H9 (cell line): Measurements from ENCODE around the gene NPTX1. TPM values are rescaled to one million over a fixed set of nuclear protein-coding genes. Genes with fewer than 3 reads are reported as not detected.
A peak's percentile ranks its signal among the peaks of the same experiment; 100 is the strongest.

Experiments
- DNase-seq: peaks from one replicate; pipeline ENCODE4 v3.0.0-alpha.2; 2017
- H2AFZ ChIP-seq: one replicate; pipeline ENCODE4 v1.6.1; 2013; ENCODE audit warnings: mild to moderate bottlenecking, low read length, control low read depth, moderate library complexity
- H2AK5ac ChIP-seq: 2 replicates; pipeline ENCODE4 v1.6.1; 2013; ENCODE audit warnings: low read length, control low read depth, mixed read lengths; ENCODE audit not compliant: insufficient read length
- H2BK120ac ChIP-seq: one replicate; pipeline ENCODE4 v1.6.1; 2013; ENCODE audit warnings: low read depth, mild to moderate bottlenecking, low read length, control low read depth, inconsistent platforms; ENCODE audit not compliant: poor library complexity, severe bottlenecking
- H2BK12ac ChIP-seq: 2 replicates; pipeline ENCODE4 v1.6.1; 2013; ENCODE audit warnings: low read length, control low read depth, mixed read lengths, low read depth; ENCODE audit not compliant: insufficient read length
- H2BK15ac ChIP-seq: 2 replicates; pipeline ENCODE4 v1.6.1; 2013; ENCODE audit warnings: low read depth, low read length, control low read depth
- H2BK20ac ChIP-seq: one replicate; pipeline ENCODE4 v1.6.1; 2013; ENCODE audit warnings: low read depth, mild to moderate bottlenecking, low read length, control low read depth, inconsistent platforms; ENCODE audit not compliant: poor library complexity, severe bottlenecking
- H2BK5ac ChIP-seq: 2 replicates; pipeline ENCODE4 v1.6.1; 2013; ENCODE audit warnings: low read length, control low read depth, mixed read lengths; ENCODE audit not compliant: insufficient read length
- H3K14ac ChIP-seq: 2 replicates; pipeline ENCODE4 v1.6.1; 2013; ENCODE audit warnings: low read length, control low read depth; ENCODE audit not compliant: insufficient read depth
- H3K18ac ChIP-seq: 2 replicates; pipeline ENCODE4 v1.6.1; 2013; ENCODE audit warnings: low read depth, mild to moderate bottlenecking, mixed read lengths, low read length, control low read depth; ENCODE audit not compliant: insufficient read length
- H3K23ac ChIP-seq: 2 replicates; pipeline ENCODE4 v1.6.1; 2013; ENCODE audit warnings: low read length, control low read depth, mixed read lengths, low read depth; ENCODE audit not compliant: insufficient read length
- H3K23me2 ChIP-seq: 2 replicates; pipeline ENCODE4 v1.6.1; 2013; ENCODE audit warnings: low read depth, mild to moderate bottlenecking, mixed read lengths, low read length, control low read depth; ENCODE audit not compliant: insufficient read length, poor library complexity, severe bottlenecking
- H3K27ac ChIP-seq: 2 replicates; pipeline ENCODE4 v1.5.1; 2013; ENCODE audit warnings: low read length, control low read depth, mixed read lengths, low read depth; ENCODE audit not compliant: insufficient read length
- H3K27me3 ChIP-seq: 2 replicates; pipeline ENCODE4 v1.6.1; 2013; ENCODE audit warnings: low read length, control low read depth, inconsistent platforms; ENCODE audit not compliant: insufficient read depth
- H3K4ac ChIP-seq: 2 replicates; pipeline ENCODE4 v1.6.1; 2013; ENCODE audit warnings: low read depth, mild to moderate bottlenecking, control low read depth, inconsistent platforms, low read length, moderate library complexity
- H3K4me1 ChIP-seq: 2 replicates; pipeline ENCODE4 v1.6.1; 2013; ENCODE audit warnings: low read length, control low read depth, inconsistent platforms; ENCODE audit not compliant: insufficient read depth
- H3K4me2 ChIP-seq: 2 replicates; pipeline ENCODE4 v1.6.1; 2013; ENCODE audit warnings: low read length, control low read depth, mixed read lengths; ENCODE audit not compliant: insufficient read length, insufficient read depth
- H3K56ac ChIP-seq: 2 replicates; pipeline ENCODE4 v1.6.1; 2013; ENCODE audit warnings: low read depth, mild to moderate bottlenecking, mixed read lengths, low read length, control low read depth; ENCODE audit not compliant: insufficient read length
- H3K79me1 ChIP-seq: 2 replicates; pipeline ENCODE4 v1.6.1; 2013; ENCODE audit warnings: low read depth, mild to moderate bottlenecking, moderate library complexity, low read length, control low read depth, inconsistent platforms; ENCODE audit not compliant: insufficient read depth, poor library complexity, severe bottlenecking
- H3K79me2 ChIP-seq: 2 replicates; pipeline ENCODE4 v1.6.1; 2013; ENCODE audit warnings: low read length, control low read depth, inconsistent platforms; ENCODE audit not compliant: insufficient read depth
- H3K9ac ChIP-seq: 2 replicates; pipeline ENCODE4 v1.6.1; 2013; ENCODE audit warnings: low read length, control low read depth, mixed read lengths; ENCODE audit not compliant: insufficient read length; ENCODE audit errors: extremely low read depth
- H3K9me3 ChIP-seq: one replicate; pipeline ENCODE4 v1.6.1; 2013; ENCODE audit warnings: low read depth, low read length, inconsistent platforms; ENCODE audit not compliant: control insufficient read depth
- H3T11ph ChIP-seq: one replicate; pipeline ENCODE4 v1.6.1; 2013; ENCODE audit warnings: mild to moderate bottlenecking, low read length, control low read depth, inconsistent platforms
- H4K20me1 ChIP-seq: one replicate; pipeline ENCODE4 v1.6.1; 2013; ENCODE audit not compliant: control insufficient read depth, insufficient read length, insufficient read depth
- H4K5ac ChIP-seq: 2 replicates; pipeline ENCODE4 v1.6.1; 2013; ENCODE audit warnings: low read depth, mild to moderate bottlenecking, mixed read lengths, low read length, control low read depth; ENCODE audit not compliant: insufficient read length
- H4K8ac ChIP-seq: replicated peaks from 2 replicates; pipeline ENCODE4 v1.6.1; 2013; ENCODE audit warnings: low read length, control low read depth, mixed read lengths, low read depth; ENCODE audit not compliant: insufficient read length
- H4K91ac ChIP-seq: 2 replicates; pipeline ENCODE4 v1.6.1; 2013; ENCODE audit warnings: low read depth, mild to moderate bottlenecking, moderate library complexity, mixed read lengths, low read length, control low read depth; ENCODE audit not compliant: insufficient read length
- H3K27ac Mint-ChIP-seq, 3 experiments: 2 replicates in 2 of 3; 3 replicates in 1 of 3; pipeline ENCODE4 v1.8.0; 2020 to 2021; ENCODE audit warnings: mixed read lengths in 3 of 3, mild to moderate bottlenecking in 1 of 3, moderate library complexity in 1 of 3
- H3K27me3 Mint-ChIP-seq: 2 replicates; pipeline ENCODE4 v1.8.0; 2021; ENCODE audit warnings: low read depth, mild to moderate bottlenecking, moderate library complexity, mixed read lengths
- H3K36me3 Mint-ChIP-seq, 3 experiments: 2 replicates in 2 of 3; 3 replicates in 1 of 3; pipeline ENCODE4 v1.8.0; 2020 to 2021; ENCODE audit warnings: low read depth in 3 of 3, mixed read lengths in 3 of 3; ENCODE audit not compliant: insufficient read depth in 1 of 3
- H3K4me1 Mint-ChIP-seq, 2 experiments: 2 replicates each; pipeline ENCODE4 v1.8.0; 2020; ENCODE audit warnings: mixed read lengths in 2 of 2
- H3K4me3 Mint-ChIP-seq, 2 experiments: 2 replicates in 1 of 2; 3 replicates in 1 of 2; pipeline ENCODE4 v1.8.0; 2020 to 2021; ENCODE audit warnings: mild to moderate bottlenecking in 2 of 2, mixed read lengths in 2 of 2, moderate library complexity in 1 of 2
- H3K9me3 Mint-ChIP-seq, 2 experiments: 2 replicates in 1 of 2; 3 replicates in 1 of 2; pipeline ENCODE4 v1.8.0; 2020; ENCODE audit warnings: mild to moderate bottlenecking in 2 of 2, mixed read lengths in 2 of 2, moderate library complexity in 1 of 2
- WGBS: extraction: QIAGEN DNeasy Blood & Tissue Kit; methylation state at CpG from one replicate; pipeline ENCODE4 v1.1.7; 2013; ENCODE audit warnings: missing lambda C conversion rate, low lambda C conversion rate, mixed read lengths; ENCODE audit not compliant: insufficient read length; ENCODE audit errors: extremely low coverage; 5-methylcytosine and 5-hydroxymethylcytosine counted together
- total RNA-seq: library from RNA; stranded (reverse); gene quantifications from 2 replicates; pipeline ENCODE4 v1.2.1, GENCODE V29; 2021
- TF ChIP-seq, protein P1 (sequence below): fragments of 200-600 bp; sonication (generic); conservative IDR thresholded peaks from 3 replicates; pipeline ENCODE4 v1.8.0; 2021; ENCODE audit warnings: antibody characterized with exemption, mild to moderate bottlenecking

Gene NPTX1
- total RNA-seq, 1 experiment from 2014 or later, result 20.5 TPM

GRCh38 chr17:80427366-80428282 is 48.8 kb downstream of the NPTX1 start:
- no peak overlapping the region for H3K27ac ChIP-seq
- no peaks in the 10 kb centered on the region for H3K27me3 ChIP-seq
- no peak overlapping the region for H2AK5ac ChIP-seq
- no peak overlapping the region for H3K4me2 ChIP-seq
- no peak overlapping the region for H3K23ac ChIP-seq
- no peak overlapping the region for H3K4ac ChIP-seq
- peaks cover 4% of the 10 kb centered on the region for H3K27me3 Mint-ChIP-seq
- TF ChIP-seq, protein P1, sequence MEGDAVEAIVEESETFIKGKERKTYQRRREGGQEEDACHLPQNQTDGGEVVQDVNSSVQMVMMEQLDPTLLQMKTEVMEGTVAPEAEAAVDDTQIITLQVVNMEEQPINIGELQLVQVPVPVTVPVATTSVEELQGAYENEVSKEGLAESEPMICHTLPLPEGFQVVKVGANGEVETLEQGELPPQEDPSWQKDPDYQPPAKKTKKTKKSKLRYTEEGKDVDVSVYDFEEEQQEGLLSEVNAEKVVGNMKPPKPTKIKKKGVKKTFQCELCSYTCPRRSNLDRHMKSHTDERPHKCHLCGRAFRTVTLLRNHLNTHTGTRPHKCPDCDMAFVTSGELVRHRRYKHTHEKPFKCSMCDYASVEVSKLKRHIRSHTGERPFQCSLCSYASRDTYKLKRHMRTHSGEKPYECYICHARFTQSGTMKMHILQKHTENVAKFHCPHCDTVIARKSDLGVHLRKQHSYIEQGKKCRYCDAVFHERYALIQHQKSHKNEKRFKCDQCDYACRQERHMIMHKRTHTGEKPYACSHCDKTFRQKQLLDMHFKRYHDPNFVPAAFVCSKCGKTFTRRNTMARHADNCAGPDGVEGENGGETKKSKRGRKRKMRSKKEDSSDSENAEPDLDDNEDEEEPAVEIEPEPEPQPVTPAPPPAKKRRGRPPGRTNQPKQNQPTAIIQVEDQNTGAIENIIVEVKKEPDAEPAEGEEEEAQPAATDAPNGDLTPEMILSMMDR, result no peak
- H3K79me1 ChIP-seq, result no peaks in the 10 kb centered on the region
- no peaks in the 10 kb centered on the region for H3K36me3 Mint-ChIP-seq
- H3K14ac ChIP-seq, result no peak overlapping the region; the same call in 1 of the 2 replicates
- H3K9me3 ChIP-seq, result no peaks in the 10 kb centered on the region
- H2BK5ac ChIP-seq, result no peak overlapping the region
- no peak overlapping the region for H3T11ph ChIP-seq
- H3K4me1 Mint-ChIP-seq, result peaks cover 4 to 10% of the 10 kb centered on the region in 2 experiments
- peak overlapping the region in 1 of 3 experiments; percentile 83; a peak in 1 of 7 replicates for H3K27ac Mint-ChIP-seq
- H4K20me1 ChIP-seq, result no peaks in the 10 kb centered on the region
- no peak overlapping the region for H4K91ac ChIP-seq
- no peak overlapping the region for H4K5ac ChIP-seq
- H2AFZ ChIP-seq, result no peak overlapping the region
- H2BK20ac ChIP-seq, result no peak overlapping the region
- H2BK12ac ChIP-seq, result no peak overlapping the region
- H3K79me2 ChIP-seq, result no peaks in the 10 kb centered on the region
- H3K9me3 Mint-ChIP-seq, result no peaks in the 10 kb centered on the region
- peak; percentile 39 for DNase-seq
- H3K9ac ChIP-seq, result no peak overlapping the region
- no peak overlapping the region for H4K8ac ChIP-seq
- no peak overlapping the region for H3K18ac ChIP-seq
- no peak overlapping the region for H2BK120ac ChIP-seq
- H2BK15ac ChIP-seq, result no peak overlapping the region
- WGBS, result no CpG with 5 or more reads among the region's 27 CpGs
- H3K23me2 ChIP-seq, result no peaks in the 10 kb centered on the region
- no peaks in the 10 kb centered on the region for H3K4me1 ChIP-seq
- no peak overlapping the region for H3K56ac ChIP-seq
- no peak overlapping the region for H3K4me3 Mint-ChIP-seq
